Fibroblast of mammary gland (primary cell): Measurements from ENCODE around the gene KLHL29.

Source experiments
- DNase-seq: peaks from one replicate; pipeline ENCODE4 v3.0.0-alpha.2; 2010; ENCODE audit warnings: low read depth
- H3K4me3 ChIP-seq: 2 replicates; pipeline ENCODE4 v1.5.1; 2011; ENCODE audit warnings: low read depth, mild to moderate bottlenecking, low read length, moderate library complexity; ENCODE audit not compliant: control insufficient read depth
- TF ChIP-seq, protein P1 (sequence below): conservative IDR thresholded peaks from 2 replicates; pipeline ENCODE4 v1.5.1; 2011; ENCODE audit warnings: low read depth, low read length, inconsistent platforms; ENCODE audit not compliant: control insufficient read depth, insufficient read depth

The KLHL29 gene

DNA sequence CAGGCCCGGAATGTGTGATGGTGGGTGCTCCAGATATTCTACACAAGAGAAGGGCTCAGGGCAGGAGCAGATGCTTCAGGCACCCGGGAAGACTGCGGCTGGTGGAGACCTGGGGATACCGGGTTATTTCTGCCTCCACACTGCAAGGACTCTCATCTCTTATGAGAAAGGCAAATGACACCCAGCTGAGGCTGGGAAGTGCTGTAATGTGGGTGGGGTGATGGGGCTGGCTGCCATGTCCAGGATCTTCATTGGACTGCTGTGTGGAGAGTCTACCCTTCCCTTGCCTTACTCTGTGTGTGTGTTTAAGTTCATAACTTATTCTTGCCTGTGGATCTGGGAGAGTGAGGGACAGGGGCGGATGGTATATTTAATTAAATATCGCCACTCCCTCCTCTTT, 124.1 kb downstream of the KLHL29 start:
- TF ChIP-seq, protein P1, sequence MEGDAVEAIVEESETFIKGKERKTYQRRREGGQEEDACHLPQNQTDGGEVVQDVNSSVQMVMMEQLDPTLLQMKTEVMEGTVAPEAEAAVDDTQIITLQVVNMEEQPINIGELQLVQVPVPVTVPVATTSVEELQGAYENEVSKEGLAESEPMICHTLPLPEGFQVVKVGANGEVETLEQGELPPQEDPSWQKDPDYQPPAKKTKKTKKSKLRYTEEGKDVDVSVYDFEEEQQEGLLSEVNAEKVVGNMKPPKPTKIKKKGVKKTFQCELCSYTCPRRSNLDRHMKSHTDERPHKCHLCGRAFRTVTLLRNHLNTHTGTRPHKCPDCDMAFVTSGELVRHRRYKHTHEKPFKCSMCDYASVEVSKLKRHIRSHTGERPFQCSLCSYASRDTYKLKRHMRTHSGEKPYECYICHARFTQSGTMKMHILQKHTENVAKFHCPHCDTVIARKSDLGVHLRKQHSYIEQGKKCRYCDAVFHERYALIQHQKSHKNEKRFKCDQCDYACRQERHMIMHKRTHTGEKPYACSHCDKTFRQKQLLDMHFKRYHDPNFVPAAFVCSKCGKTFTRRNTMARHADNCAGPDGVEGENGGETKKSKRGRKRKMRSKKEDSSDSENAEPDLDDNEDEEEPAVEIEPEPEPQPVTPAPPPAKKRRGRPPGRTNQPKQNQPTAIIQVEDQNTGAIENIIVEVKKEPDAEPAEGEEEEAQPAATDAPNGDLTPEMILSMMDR = no peak
- H3K4me3 ChIP-seq = no peak overlapping the region

DNA sequence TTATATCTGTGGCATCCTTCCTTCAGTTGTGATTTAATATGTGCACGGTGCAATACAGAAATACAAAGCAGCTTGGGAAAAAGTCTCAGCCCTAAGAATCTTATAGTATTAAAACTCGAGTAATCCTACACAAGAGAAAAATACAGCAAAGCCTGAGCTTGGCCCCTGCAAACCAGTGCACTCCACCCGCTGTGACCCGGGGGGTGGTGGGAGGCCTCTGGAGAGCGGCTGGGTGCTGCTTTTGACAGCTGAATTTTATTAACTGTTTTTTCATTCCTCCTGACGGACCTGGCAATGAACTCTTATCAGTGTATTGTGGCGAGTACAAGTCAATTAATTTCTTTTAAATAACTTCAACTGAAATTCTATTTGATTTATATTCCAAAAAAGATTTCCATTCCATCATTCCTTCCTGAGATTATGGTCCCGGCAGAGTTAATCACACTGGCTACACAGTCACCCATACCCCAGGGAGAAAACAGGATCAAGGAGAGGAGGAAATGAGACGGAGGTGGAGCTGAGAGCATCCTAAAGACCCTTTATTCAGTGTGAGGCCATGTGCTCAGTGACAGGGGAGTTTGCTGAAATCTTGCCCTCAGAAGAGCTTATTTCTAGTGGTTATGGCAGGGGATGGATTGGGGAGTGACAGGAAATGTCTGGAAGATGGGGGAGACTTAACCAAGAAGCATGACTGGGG, 124.8 kb downstream of the KLHL29 start:
- TF ChIP-seq, protein P1 = no peak
- no peak for DNase-seq
- no peak overlapping the region for H3K4me3 ChIP-seq

More for the DNA sequence above, 124.1 kb downstream of the KLHL29 start:
- DNase-seq = no peak

DNA sequence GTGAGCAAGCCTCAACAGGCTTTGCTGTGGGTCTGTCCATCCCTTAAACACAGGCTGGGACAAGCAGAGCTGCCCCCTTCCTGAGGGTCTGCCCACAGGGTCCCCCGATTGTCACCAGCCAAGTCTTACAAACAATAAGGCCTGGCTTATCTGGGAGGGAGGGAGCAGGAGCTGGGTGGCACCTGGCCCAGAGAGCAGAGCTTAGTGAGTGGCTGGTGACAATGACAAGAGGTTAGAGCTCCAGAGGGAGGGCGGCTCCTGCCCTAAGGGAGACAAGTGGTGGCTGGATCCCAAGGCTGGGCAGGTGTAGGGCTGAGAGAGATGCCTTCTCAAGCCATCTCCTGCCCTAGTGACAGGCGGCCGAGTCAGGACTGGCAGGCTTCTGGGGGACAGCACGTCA, 125.5 kb downstream of the KLHL29 start:
- no peak overlapping the region for H3K4me3 ChIP-seq
- TF ChIP-seq, protein P1 = no peak
- no peak for DNase-seq

DNA sequence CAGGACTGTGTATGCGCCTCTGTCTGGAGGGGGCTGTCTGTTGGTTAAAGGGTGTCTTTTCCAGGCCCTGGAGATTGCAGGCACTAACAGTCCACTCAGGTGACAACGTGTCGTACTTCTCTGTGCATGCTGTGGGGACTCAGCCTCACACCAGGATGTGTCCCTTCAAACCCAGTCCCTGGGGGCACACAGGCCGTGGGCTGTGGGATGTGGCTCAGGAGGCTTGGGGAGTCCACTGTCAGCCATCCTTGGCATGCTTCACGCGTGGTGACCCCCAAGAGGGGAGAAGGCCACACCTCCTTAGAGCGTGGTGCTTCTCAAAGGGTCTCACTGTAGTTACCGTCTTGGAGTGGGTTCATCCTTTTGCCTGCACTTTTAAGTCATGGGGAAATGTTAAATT, 127.8 kb downstream of the KLHL29 start:
- no peak overlapping the region for H3K4me3 ChIP-seq
- TF ChIP-seq, protein P1 = no peak
- DNase-seq = no peak

DNA sequence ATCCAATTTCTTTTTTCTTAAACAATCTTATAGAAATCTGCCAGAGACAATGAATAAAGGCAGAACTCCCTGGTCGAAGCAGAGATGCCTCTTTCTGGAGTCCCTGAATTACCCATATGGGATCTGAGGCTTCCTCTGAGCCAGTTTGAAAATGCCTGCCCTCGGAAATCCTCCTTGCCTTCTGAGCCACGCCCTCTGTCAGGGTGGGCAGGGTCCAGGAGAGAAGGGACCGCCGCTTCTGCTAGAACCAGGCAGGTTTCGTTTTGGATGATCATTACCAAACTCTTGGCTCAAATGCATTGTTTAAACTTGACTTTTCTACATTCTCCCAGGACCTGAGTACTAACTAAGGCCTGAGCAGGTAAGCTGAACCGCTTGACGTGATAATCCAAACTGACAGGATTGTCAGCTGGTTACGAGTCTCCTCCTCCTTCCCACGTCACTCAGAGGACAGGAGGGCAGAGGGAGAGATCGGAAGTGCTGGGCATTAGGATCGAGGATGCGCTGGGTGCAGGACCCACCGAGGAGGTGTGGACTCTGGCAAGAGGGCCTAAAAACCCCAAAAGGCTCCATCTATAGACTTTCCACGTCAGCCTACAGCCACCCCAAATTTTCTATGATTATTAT, 128.4 kb downstream of the KLHL29 start:
- H3K4me3 ChIP-seq = no peak overlapping the region
- no peak for DNase-seq
- TF ChIP-seq, protein P1 = no peak

DNA sequence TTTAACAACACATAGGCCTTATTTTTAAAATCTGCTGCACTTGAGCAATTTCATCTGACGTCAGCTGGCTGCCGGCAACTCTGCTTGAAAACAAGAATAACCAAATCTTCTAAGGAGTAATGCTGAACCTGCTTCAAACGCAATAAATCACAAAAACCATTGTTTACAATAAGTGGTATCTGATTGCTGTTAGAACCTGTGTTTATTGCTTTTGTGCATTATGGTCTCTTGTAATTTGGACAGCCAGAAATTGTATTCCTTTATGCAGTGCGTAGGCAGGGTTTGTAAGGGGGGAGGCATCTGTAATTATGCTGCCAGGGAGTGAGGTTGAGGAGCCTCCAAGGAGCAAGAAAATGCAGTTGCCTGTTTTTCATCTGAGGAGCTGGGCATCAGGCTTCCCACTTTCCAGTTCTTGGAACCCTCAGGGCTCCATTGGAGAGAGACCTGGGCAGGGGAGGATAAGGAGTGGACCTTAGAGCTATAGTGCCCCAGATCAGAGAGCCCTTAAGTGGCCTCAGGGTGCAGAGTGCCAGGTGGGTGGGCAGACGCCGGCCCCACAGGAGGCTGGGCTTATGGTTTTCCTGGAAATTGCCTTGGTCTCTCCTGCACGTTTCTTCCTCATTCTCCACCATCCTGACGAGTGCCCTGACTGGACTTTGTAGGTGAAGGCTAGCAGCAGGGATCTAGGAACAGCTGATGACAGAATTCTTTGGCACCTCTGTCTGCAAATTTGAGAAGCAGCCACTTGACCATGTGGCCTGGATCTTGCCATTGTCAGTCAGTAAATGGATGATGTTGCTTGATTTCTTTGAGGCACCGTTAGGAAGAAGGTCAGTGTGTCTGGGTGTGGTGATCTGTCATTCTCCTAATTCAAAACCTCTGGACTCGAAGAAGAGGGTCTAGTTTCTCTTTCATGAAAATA, 129.2 kb downstream of the KLHL29 start:
- DNase-seq = no peak
- TF ChIP-seq, protein P1 = no peak
- no peak overlapping the region for H3K4me3 ChIP-seq
